ENCODE results near the gene DHRS3.
"Not testable (repeated sequence)": the region's sequence is repeated elsewhere in the genome, so short reads cannot be mapped to it uniquely, and the experiment has no call there.

DNA sequence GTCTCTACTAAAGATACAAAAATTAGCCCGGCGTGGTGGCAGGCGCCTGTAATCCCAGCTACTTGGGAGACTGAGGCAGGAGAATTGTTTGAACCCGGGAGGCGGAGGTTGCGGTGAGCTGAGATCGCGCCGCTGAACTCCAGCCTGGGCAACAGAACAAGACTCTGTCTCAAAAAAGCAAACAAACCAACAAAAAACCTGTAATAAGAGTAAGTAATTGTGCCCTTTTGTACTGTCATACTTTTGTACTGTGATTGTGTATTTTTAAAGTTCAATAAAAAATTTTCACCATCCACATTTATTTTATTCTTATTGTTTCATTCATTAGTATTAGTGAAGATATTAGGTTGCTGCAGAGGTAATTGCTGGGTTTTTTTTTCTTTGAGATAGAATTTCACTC, 95.2 kb downstream of the DHRS3 start:
- TF ChIP-seq, protein P1, sequence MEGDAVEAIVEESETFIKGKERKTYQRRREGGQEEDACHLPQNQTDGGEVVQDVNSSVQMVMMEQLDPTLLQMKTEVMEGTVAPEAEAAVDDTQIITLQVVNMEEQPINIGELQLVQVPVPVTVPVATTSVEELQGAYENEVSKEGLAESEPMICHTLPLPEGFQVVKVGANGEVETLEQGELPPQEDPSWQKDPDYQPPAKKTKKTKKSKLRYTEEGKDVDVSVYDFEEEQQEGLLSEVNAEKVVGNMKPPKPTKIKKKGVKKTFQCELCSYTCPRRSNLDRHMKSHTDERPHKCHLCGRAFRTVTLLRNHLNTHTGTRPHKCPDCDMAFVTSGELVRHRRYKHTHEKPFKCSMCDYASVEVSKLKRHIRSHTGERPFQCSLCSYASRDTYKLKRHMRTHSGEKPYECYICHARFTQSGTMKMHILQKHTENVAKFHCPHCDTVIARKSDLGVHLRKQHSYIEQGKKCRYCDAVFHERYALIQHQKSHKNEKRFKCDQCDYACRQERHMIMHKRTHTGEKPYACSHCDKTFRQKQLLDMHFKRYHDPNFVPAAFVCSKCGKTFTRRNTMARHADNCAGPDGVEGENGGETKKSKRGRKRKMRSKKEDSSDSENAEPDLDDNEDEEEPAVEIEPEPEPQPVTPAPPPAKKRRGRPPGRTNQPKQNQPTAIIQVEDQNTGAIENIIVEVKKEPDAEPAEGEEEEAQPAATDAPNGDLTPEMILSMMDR (conservative IDR thresholded peaks at IDR 0.05 in 1 of 2, IDR thresholded peaks at IDR 0.05 in 1 of 2; ENCODE audit: extremely low read depth in 1 of 2, insufficient read depth in 1 of 2, low read depth in 1 of 2, low read length in 2 of 2), result not testable (repeated sequence)
- not testable (repeated sequence) for TF ChIP-seq EZH2 (IDR thresholded peaks at IDR 0.05; ENCODE audit: borderline replicate concordance, low read length)
